Loucy (cell line): ENCODE results near the gene LINC01488.

Source experiments
- CTCF ChIP-seq: fragments of 200-600 bp; sonication (generic); conservative IDR thresholded peaks from 2 replicates; pipeline ENCODE4 v1.5.1; 2014; ENCODE audit warnings: mild to moderate bottlenecking, antibody characterized with exemption, low read length
- EZH2phosphoT487 ChIP-seq: fragments of 200-600 bp; IDR thresholded peaks from 2 replicates; pipeline ENCODE4 v1.6.1; 2018; ENCODE audit warnings: antibody characterized with exemption, mild to moderate bottlenecking, moderate library complexity, borderline replicate concordance

GRCh38 chr11:69488543-69488940 lies 7.1 kb downstream of the LINC01488 start:
- TF ChIP-seq CTCF (no peak), EZH2phosphoT487 (no peak)
